Esophagus squamous epithelium (tissue), 5 donors: ENCODE data around the gene DST. TPM values are rescaled to one million over a fixed set of nuclear protein-coding genes. Genes with fewer than 3 reads are reported as not detected.
A peak's percentile ranks its signal among the peaks of the same experiment; 100 is the strongest.

Experiments
- DNase-seq: peaks from one replicate; lab custom pipeline; 2025; lab: John Stamatoyannopoulos, UW
- H3K27ac ChIP-seq, 4 donors: fragments of 200-600 bp; sonication (generic); one replicate each; pipeline ENCODE4 v1.5.1; 2016 to 2019; ENCODE audit warnings: mild to moderate bottlenecking in 1 of 4
- H3K27me3 ChIP-seq, 4 donors: fragments of 200-600 bp; sonication (generic); 1 replicate in 3 of 4; 2 replicates in 1 of 4; pipeline versions ENCODE4 v1.5.1 to v1.6.0; 2017 to 2021; ENCODE audit warnings: antibody characterized with exemption in 1 of 4
- H3K36me3 ChIP-seq, 3 donors: fragments of 200-600 bp; sonication (generic); one replicate each; pipeline ENCODE4 v1.5.1; 2016 to 2019
- H3K4me1 ChIP-seq, 3 donors: fragments of 200-600 bp; sonication (generic); one replicate each; pipeline ENCODE4 v1.5.1; 2017 to 2019
- H3K4me3 ChIP-seq, 4 donors: fragments of 200-600 bp; sonication (generic); 1 replicate in 3 of 4; 2 replicates in 1 of 4; pipeline ENCODE4 v1.5.1; 2016 to 2019; ENCODE audit warnings: mild to moderate bottlenecking in 2 of 4, moderate library complexity in 1 of 4
- H3K9me3 ChIP-seq, 3 donors: fragments of 200-600 bp; sonication (generic); one replicate each; pipeline ENCODE4 v1.5.1; 2016 to 2019
- CTCF ChIP-seq, 6 experiments: fragments of 450-650 bp in 4 of 6; fragments of 200-600 bp in 2 of 6; sonication (generic) in 2 of 6; IDR thresholded peaks; one replicate each; pipeline ENCODE4 v1.5.1; 2016 to 2019; ENCODE audit warnings: antibody characterized with exemption in 6 of 6, mild to moderate bottlenecking in 4 of 6, moderate library complexity in 4 of 6
- POLR2A ChIP-seq, 4 donors: fragments of 450-650 bp; IDR thresholded peaks; one replicate each; pipeline ENCODE4 v1.6.1; 2017; ENCODE audit warnings: antibody characterized with exemption in 4 of 4, mild to moderate bottlenecking in 4 of 4, moderate library complexity in 3 of 4
- WGBS, 2 donors: methylation state at CpG; one replicate each; pipeline ENCODE4 v1.1.5; 2018; 5-methylcytosine and 5-hydroxymethylcytosine counted together
- intact Hi-C: fragments of 100-400 bp; cut with DNase I; formaldehyde crosslinking; loops from one replicate; pipeline ENCODE4 v1.15.0; 2022
- total RNA-seq, 4 donors: library from RNA; depleted of rRNA; stranded (reverse); fragments of >200 nt; gene quantifications; one replicate each; pipeline ENCODE4 v1.1.0, GENCODE V29; 2016
- donor health status: DM: yes; HTN: yes; CAD: no.

The DST gene
- 100 to 1,000 TPM; 134 to 468 (median 175) TPM for total RNA-seq

DNA sequence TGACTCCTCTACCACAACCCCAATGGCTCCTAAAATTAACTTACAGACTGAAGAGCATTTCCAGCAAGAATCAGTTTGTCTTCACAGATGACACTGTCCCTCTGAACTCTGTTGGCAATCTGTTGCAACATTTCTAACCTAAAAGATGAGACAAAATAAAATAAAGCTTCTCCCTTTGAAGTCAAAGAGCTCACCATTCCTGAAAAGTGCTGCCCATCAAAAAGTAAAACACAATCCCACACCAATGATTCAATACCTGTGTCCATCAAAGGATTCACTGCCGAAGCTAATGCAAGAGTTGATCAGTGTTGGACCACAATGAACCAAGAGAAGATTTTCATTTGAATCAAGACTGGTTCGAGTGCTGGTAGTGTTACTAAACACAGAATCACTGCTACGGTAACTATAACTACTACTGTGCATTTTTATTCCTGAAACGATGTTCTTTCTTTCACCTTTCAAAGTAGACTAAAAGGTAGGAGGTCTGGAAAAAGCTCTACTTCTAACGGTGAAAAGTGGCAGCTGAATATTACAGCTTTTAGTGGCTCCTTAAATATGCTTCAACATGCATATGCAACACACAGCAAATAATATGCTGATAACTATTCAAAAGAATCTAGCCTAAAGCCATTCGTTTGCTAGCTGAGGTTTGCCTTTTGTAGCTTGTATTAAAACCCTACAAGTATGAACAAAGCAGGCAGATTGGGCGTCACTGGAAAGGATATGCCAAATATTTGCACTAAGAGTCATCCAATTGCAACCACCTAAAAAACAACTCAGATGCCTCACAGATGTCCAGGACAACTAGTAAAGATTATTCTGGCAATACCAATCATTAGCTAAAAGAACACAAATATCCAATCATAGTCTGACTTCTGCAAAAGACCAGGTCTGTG lies at the start of gene DST:
DST (minus strand) TSS at position 524 of the 896 bp plus-strand sequence.
- Histone ChIP-seq H3K4me1 (peaks cover 0 to 62% (median 10%) of the 10 kb centered on the region in 3 donors), H3K36me3 (peaks cover 0 to 15% (median 0%) of the 10 kb centered on the region in 3 donors), H3K27ac (peak within 1 kb of the TSS; percentile 50 to 79 (median 68)), H3K9me3 (no peaks in the 10 kb centered on the region), H3K4me3 (peak within 1 kb of the TSS; percentile 17 to 54 (median 40)), H3K27me3 (peaks cover 0 to 8% (median 0%) of the 10 kb centered on the region in 4 donors)
- intact Hi-C loops = no loop called here
- TF ChIP-seq CTCF (IDR thresholded peaks at IDR 0.05) = no peak
- peak in 1 of 4 donors; percentile 50 for TF ChIP-seq POLR2A (IDR thresholded peaks at IDR 0.05)
- WGBS, 2 donors = 42 to 51% methylated on average over 7 of the region's 7 CpGs
- no peak for DNase-seq

DNA sequence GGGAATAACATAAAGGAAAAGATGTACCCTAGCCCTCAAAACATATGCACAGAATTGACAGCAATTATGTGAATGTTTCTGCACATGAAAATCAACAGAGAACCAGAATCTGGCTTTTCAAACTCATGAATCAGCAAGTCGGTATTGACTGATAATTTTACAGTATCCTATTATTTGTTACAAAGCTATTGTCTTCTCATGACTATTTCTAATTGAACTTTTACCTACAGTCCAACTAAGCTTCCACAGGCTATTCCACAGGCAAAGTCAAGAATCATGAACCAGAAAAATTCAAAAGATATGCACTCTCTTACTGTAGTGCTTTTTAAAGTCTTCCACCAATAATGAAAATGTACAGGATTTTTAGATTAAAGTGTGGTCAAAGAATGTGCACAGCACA lies 49.1 kb upstream of the DST start:
- Histone ChIP-seq H3K27ac (peak overlapping the region in 3 of 4 donors; percentile 77 to 82 (median 81)), H3K27me3 (no peaks in the 10 kb centered on the region), H3K4me3 (peak overlapping the region in 3 of 4 donors; percentile 25 to 57 (median 29)), H3K9me3 (no peaks in the 10 kb centered on the region), H3K4me1 (peaks cover 0 to 12% (median 0%) of the 10 kb centered on the region in 3 donors), H3K36me3 (no peaks in the 10 kb centered on the region)
- DNase-seq = no peak
- intact Hi-C loops = no loop called here
- TF ChIP-seq POLR2A (IDR thresholded peaks at IDR 0.05) (no peak), CTCF (IDR thresholded peaks at IDR 0.05) (no peak)
- 22 to 63% methylated on average over 1 of the region's 1 CpG for WGBS, 2 donors

GRCh38 chr6:56691286-56691595 lies 48.6 kb upstream of the DST start:
- H3K27ac ChIP-seq = peak overlapping the region in 3 of 4 donors; percentile 77 to 82 (median 81)
- H3K4me1 ChIP-seq = peaks cover 0 to 12% (median 0%) of the 10 kb centered on the region in 3 donors
- DNase-seq = no peak
- intact Hi-C loops = no loop called here
- no peaks in the 10 kb centered on the region for H3K36me3 ChIP-seq
- TF ChIP-seq CTCF (IDR thresholded peaks at IDR 0.05) = no peak
- TF ChIP-seq POLR2A (IDR thresholded peaks at IDR 0.05) = no peak
- no peaks in the 10 kb centered on the region for H3K27me3 ChIP-seq
- H3K9me3 ChIP-seq = no peaks in the 10 kb centered on the region
- peak overlapping the region in 3 of 4 donors; percentile 25 to 57 (median 29) for H3K4me3 ChIP-seq
- 75 to 79% methylated on average over 2 of the region's 2 CpGs for WGBS, 2 donors

DNA sequence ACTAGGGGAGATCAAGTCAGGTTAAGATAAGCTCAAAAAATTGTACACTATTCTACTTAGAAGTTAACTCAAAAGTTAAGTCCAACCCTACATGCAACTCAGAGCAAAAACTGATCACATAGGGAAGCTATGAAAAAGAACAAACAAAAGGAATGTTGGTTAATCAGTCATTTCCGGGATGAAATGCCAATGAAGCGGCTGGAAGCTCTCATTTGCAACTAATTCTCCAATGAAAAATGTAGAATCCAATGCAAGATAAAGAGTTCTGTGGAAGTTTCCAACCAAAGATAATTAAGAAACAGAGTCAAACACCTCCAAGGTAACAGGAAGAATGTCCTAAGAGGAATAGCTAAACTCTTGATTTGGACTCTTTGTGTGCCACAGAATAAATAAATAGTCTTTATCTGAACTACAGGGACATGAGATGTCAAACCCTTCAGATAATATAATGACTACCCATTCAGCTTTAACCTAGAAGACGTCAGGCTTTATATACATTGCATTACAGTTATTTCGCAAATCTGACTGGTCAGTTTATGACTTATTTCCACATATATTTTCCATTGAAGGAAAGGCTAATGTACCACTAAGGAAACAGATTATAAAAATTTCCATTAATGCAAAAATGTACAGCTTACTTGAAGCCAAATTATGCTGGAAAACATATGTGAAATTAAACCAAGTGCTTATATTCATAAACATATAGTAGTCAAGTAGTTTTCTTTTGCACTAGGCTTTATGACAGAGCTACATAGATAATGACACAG lies 48.0 kb upstream of the DST start:
- DNase-seq = no peak
- TF ChIP-seq CTCF (IDR thresholded peaks at IDR 0.05) (no peak), POLR2A (IDR thresholded peaks at IDR 0.05) (no peak)
- Histone ChIP-seq H3K4me3 (peak overlapping the region in 3 of 4 donors; percentile 11 to 57 (median 25)), H3K36me3 (no peaks in the 10 kb centered on the region), H3K27me3 (no peaks in the 10 kb centered on the region), H3K9me3 (no peaks in the 10 kb centered on the region), H3K4me1 (peaks cover 0 to 12% (median 0%) of the 10 kb centered on the region in 3 donors), H3K27ac (peak overlapping the region in 3 of 4 donors; percentile 77 to 82 (median 81))
- intact Hi-C loops = no loop called here
- WGBS, 2 donors = 64 to 66% methylated on average over 4 of the region's 4 CpGs
